HepG2 (cell line): ENCODE data around the gene NMUR1. TPM values are rescaled to one million over a fixed set of nuclear protein-coding genes. Genes with fewer than 3 reads are reported as not detected.

ENCODE experiments used
- BCLAF1 ChIP-seq: fragments of 450-650 bp; IDR thresholded peaks from 2 replicates; pipeline ENCODE4 v1.6.1; 2017; ENCODE audit warnings: mild to moderate bottlenecking
- SKIL ChIP-seq: sonication (generic); formaldehyde crosslinking; IDR thresholded peaks from 2 replicates; pipeline ENCODE4 v1.8.0; 2022; ENCODE audit warnings: missing genetic modification reagents, mild to moderate bottlenecking, moderate library complexity, borderline replicate concordance
- SMYD3 ChIP-seq: sonication (generic); formaldehyde crosslinking; IDR thresholded peaks from 2 replicates; pipeline ENCODE4 v1.8.1; 2023; ENCODE audit warnings: mild to moderate bottlenecking, missing genetic modification reagents
- ZNF275 ChIP-seq: sonication (generic); formaldehyde crosslinking; IDR thresholded peaks from 2 replicates; pipeline ENCODE4 v1.8.0; 2022; ENCODE audit warnings: missing genetic modification reagents, mild to moderate bottlenecking, inconsistent platforms, borderline replicate concordance
- ZNF891 ChIP-seq: sonication (generic); formaldehyde crosslinking; IDR thresholded peaks from 2 replicates; pipeline ENCODE4 v1.5.0; 2020; ENCODE audit warnings: mild to moderate bottlenecking, missing genetic modification reagents
- polyA plus RNA-seq, 8 experiments: library from polyadenylated mRNA; depleted of rRNA in 3 of 8; stranded (reverse) in 7 of 8; unstranded in 1 of 8; fragments of >200 nt; fragmentation: Illumina TruSeq in 4 of 8; extraction: Trizol in 4 of 8; gene quantifications; 2 replicates each; pipeline versions ENCODE4 v1.2.1 to v1.2.3, GENCODE V29; 2011 to 2016; ENCODE audit warnings: low read depth in 4 of 8, missing spikeins in 1 of 8, mixed read lengths in 1 of 8; ENCODE audit not compliant: insufficient read depth in 1 of 8
- total RNA-seq, 5 experiments: library from RNA; depleted of rRNA; stranded (reverse); fragments of >200 nt; fragmentation: Illumina TruSeq; extraction: Trizol; gene quantifications; 2 replicates each; pipeline ENCODE4 v1.2.3, GENCODE V29; 2016; ENCODE audit warnings: low read depth in 1 of 5

The NMUR1 gene
- total and polyA plus RNA-seq, 2 of the 13 experiments (the other 11 are each of a cell fraction or from before 2014, with no cell fraction given) = not detected

- TF ChIP-seq SKIL (CRISPR knock-in tag) (no peak), ZNF891 (no peak), BCLAF1 (no peak), SMYD3 (CRISPR knock-in tag) (no peak), ZNF275 (CRISPR knock-in tag) (no peak)
Measured at GRCh38 chr2:231573698-231574421, 43.6 kb upstream of the NMUR1 start (continued).
